ENCODE data around the gene TMC6. TPM values are rescaled to one million over a fixed set of nuclear protein-coding genes. Genes with fewer than 3 reads are reported as not detected.
"Not testable (repeated sequence)": the region's sequence is repeated elsewhere in the genome, so short reads cannot be mapped to it uniquely, and the experiment has no call there.

Gene TMC6
- total and polyA plus RNA-seq, 2 of the 4 experiments (the other 2 are of a cell fraction), result 0.19 TPM; not detected in 1

DNA sequence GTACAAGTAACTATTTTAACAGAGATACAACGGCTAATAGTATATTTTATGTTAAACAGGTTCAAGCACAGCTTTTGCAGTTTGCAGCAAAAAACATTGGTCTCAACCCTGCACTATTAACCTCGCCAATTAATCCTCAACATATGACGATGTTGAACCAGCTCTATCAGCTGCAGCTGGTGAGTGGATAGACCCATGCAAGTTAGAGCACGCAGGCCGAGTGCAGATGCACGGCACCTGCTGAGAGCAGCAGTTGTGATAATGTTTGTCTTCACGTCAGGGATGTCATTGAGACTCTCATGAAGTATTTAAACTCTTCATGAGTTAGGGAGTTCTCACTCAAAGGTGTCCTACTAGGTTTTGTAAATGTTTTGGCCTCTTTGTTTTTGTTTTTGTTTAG, 45.6 kb downstream of the TMC6 start:
- dilution Hi-C loops (cut with HindIII; ENCODE audit: low sequenced_read_pairs, unreplicated experiment) (no loop called here), intact Hi-C loops (cut with micrococcal nuclease) (no loop called here), in situ Hi-C loops (cut with MboI; ENCODE audit: low sequenced_read_pairs) (no loop called here)
- H3K9ac ChIP-seq (ENCODE audit: low read depth, low read length), result no peak overlapping the region
- H3K4me1 ChIP-seq (ENCODE audit: control insufficient read depth, insufficient read depth, low read length), result no peaks in the 10 kb centered on the region
- H2BK120ac ChIP-seq (ENCODE audit: low read depth, low read length), result no peak overlapping the region
- no peak overlapping the region for H4K91ac ChIP-seq (ENCODE audit: insufficient read depth, low read depth, low read length)
- ChIA-PET CTCF (no interaction called here), POLR2A (ENCODE audit: unreplicated experiment) (no interaction called here)
- no peak for DNase-seq
- H2BK20ac ChIP-seq (ENCODE audit: low read depth, low read length), result no peak overlapping the region
- no peak overlapping the region for H3K56ac ChIP-seq (ENCODE audit: extremely low read depth, insufficient read depth, low read length)
- no peak overlapping the region for H4K5ac ChIP-seq (ENCODE audit: low read depth, low read length)
- H2BK5ac ChIP-seq (ENCODE audit: low read depth, low read length, poor library complexity, severe bottlenecking), result no peak overlapping the region
- no peak overlapping the region for H3K23ac ChIP-seq (ENCODE audit: low read depth, low read length)
- no peaks in the 10 kb centered on the region for H3K9me3 ChIP-seq (ENCODE audit: control insufficient read depth, insufficient read depth, low read length)
- no peaks in the 10 kb centered on the region for H3K9me1 ChIP-seq (ENCODE audit: insufficient read depth, low read length)
- no peak overlapping the region for H2AK9ac ChIP-seq (replicated peaks; ENCODE audit: low read depth, low read length, poor library complexity)
- no peak overlapping the region for H3K14ac ChIP-seq (replicated peaks; ENCODE audit: low read depth, low read length)
- H3K18ac ChIP-seq (ENCODE audit: low read depth, low read length), result no peak overlapping the region
- no peak overlapping the region for H3K4me3 ChIP-seq (ENCODE audit: insufficient read depth, low read depth, low read length)
- BruUV-seq (replicated peaks), result no TSS peak
- no peak overlapping the region for H4K8ac ChIP-seq (ENCODE audit: low read depth in 2 of 2, low read length in 2 of 2)
- H3K27ac ChIP-seq (ENCODE audit: insufficient read depth, low read length), result no peak overlapping the region
- H3K79me1 ChIP-seq (ENCODE audit: low read depth in 1 of 2, low read length in 2 of 2), result no peaks in the 10 kb centered on the region
- no peak overlapping the region for H3K4ac ChIP-seq (ENCODE audit: low read depth, low read length)
- H3K27me3 ChIP-seq (ENCODE audit: control insufficient read depth, insufficient read depth, low read length), result no peaks in the 10 kb centered on the region
- no peak overlapping the region for H2BK15ac ChIP-seq (ENCODE audit: low read depth, low read length)
- no peak overlapping the region for H3K4me2 ChIP-seq (ENCODE audit: low read depth, low read length)
- ATAC-seq (ENCODE audit: low read depth), result no peak
- 93% methylated on average over 2 of the region's 7 CpGs; no CpG with 5 or more reads in 1 of the 2 experiments for WGBS, 2 experiments (ENCODE audit: extremely low coverage in 2 of 2, insufficient read length in 1 of 2)
- H2AFZ ChIP-seq (replicated peaks; ENCODE audit: low read length, poor library complexity), result no peak overlapping the region
- H3K36me3 ChIP-seq (ENCODE audit: control insufficient read depth, insufficient read depth, low read length), result peaks cover 34% of the 10 kb centered on the region
- no peak for TF ChIP-seq SMC3 (IDR thresholded peaks at IDR 0.05; ENCODE audit: low read depth, low read length)
- no peak overlapping the region for H2AK5ac ChIP-seq (ENCODE audit: low read depth, low read length)
- no peaks in the 10 kb centered on the region for H4K20me1 ChIP-seq (ENCODE audit: insufficient read depth, low read length)

DNA sequence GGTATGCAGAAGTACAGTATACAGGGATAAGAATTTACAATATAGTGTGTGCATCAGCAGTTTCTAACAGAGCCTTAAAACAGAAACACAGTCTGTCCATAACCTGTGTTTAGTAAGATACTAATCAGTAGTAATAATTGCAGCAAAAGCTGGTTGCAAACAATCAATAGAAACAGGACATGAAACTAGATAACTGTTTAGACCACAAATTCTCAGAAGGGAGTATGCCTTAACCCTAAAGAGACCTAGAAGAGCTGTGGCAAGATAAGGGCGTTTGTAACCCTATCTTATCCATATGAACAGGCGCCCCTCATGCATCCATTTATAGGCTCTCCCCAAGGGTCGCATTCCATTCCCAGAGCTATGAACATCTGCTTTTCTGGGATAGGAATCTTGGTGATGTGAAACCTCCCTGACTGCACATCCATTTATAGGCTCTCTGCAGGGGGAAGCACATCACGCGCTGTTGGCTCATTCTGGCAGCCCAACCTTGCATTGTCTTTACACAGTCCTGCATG, 46.1 kb downstream of the TMC6 start:
- H2BK120ac ChIP-seq (ENCODE audit: low read depth, low read length); DNase-seq; H3K4me1 ChIP-seq (ENCODE audit: control insufficient read depth, insufficient read depth, low read length); H3K18ac ChIP-seq (ENCODE audit: low read depth, low read length); H2AFZ ChIP-seq (replicated peaks; ENCODE audit: low read length, poor library complexity); H3K27me3 ChIP-seq (ENCODE audit: control insufficient read depth, insufficient read depth, low read length); H3K9me1 ChIP-seq (ENCODE audit: insufficient read depth, low read length); H3K56ac ChIP-seq (ENCODE audit: extremely low read depth, insufficient read depth, low read length); H3K9ac ChIP-seq (ENCODE audit: low read depth, low read length); H2BK5ac ChIP-seq (ENCODE audit: low read depth, low read length, poor library complexity, severe bottlenecking); POLR2A ChIA-PET (ENCODE audit: unreplicated experiment); intact Hi-C loops (cut with micrococcal nuclease); H2BK20ac ChIP-seq (ENCODE audit: low read depth, low read length); H3K27ac ChIP-seq (ENCODE audit: insufficient read depth, low read length); H3K4me3 ChIP-seq (ENCODE audit: insufficient read depth, low read depth, low read length); H2BK15ac ChIP-seq (ENCODE audit: low read depth, low read length); H2AK5ac ChIP-seq (ENCODE audit: low read depth, low read length); BruUV-seq (replicated peaks); H3K4me2 ChIP-seq (ENCODE audit: low read depth, low read length); dilution Hi-C loops (cut with HindIII; ENCODE audit: low sequenced_read_pairs, unreplicated experiment); H4K20me1 ChIP-seq (ENCODE audit: insufficient read depth, low read length); H3K79me1 ChIP-seq (ENCODE audit: low read depth in 1 of 2, low read length in 2 of 2); H2AK9ac ChIP-seq (replicated peaks; ENCODE audit: low read depth, low read length, poor library complexity); H3K4ac ChIP-seq (ENCODE audit: low read depth, low read length); H3K23ac ChIP-seq (ENCODE audit: low read depth, low read length); H3K14ac ChIP-seq (replicated peaks; ENCODE audit: low read depth, low read length); in situ Hi-C loops (cut with MboI; ENCODE audit: low sequenced_read_pairs); H4K91ac ChIP-seq (ENCODE audit: insufficient read depth, low read depth, low read length); ATAC-seq (ENCODE audit: low read depth); H4K8ac ChIP-seq (ENCODE audit: low read depth in 2 of 2, low read length in 2 of 2); H4K5ac ChIP-seq (ENCODE audit: low read depth, low read length); H3K9me3 ChIP-seq (ENCODE audit: control insufficient read depth, insufficient read depth, low read length); CTCF ChIA-PET: not testable (repeated sequence)
- peaks cover 37% of the 10 kb centered on the region for H3K36me3 ChIP-seq (ENCODE audit: control insufficient read depth, insufficient read depth, low read length)
- no CpG with 5 or more reads among the region's 5 CpGs for WGBS, 2 experiments (ENCODE audit: extremely low coverage in 2 of 2, insufficient read length in 1 of 2)

Data from IMR-90 (cell line).